NOMO-1 treated with DMSO at 0.1 percent for 48 hours (cell line): ENCODE results near the gene AHCTF1.
A peak's percentile ranks its signal among the peaks of the same experiment; 100 is the strongest.

Experiments used
- DNase-seq: peaks from one replicate; lab custom pipeline; 2025; ENCODE audit not compliant: unreplicated experiment; lab: John Stamatoyannopoulos, UW

Gene AHCTF1

DNA sequence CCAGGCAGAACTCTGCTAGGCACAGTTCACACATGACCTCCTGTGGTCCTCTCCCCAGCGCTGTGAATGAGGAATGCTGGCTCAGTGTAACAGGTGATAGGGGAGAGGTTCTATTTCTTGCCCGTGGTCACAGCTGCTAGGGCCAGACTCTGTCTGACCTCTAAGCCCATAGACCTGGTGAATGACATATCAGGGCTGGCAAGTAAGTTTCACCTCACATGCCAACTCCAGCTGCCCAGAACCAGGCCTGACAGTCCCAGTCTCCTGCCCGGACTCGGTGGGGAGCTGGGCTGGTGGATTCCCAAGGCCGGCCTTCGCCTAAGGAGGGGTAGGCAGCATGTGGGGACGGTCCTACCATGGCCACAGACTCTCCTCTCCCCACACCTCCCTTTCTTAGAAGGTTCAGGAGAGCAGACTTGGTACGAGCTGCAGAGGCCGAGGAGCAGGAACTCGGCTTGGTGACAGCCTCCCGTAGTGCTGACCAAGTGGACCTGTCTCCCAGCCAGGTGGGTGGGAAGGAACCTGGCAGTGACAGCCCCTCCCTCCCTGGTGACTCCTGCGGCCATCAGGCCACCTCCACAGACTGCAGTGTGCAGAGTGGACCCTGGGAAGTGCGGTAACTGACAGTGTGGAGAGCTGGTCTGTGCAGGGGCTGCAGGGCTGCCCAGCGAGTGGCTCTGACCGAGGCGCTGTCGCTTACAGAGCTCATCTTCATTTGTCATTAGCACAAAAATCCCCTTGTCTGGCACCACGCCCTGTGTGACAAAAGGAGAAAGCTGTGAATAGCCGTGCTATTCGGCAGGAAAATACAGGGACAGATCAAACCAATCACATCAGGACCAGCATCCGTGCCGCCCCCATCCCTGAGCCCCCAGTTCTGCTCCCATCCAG, 132.9 kb downstream of the AHCTF1 start:
- DNase-seq = no peak

DNA sequence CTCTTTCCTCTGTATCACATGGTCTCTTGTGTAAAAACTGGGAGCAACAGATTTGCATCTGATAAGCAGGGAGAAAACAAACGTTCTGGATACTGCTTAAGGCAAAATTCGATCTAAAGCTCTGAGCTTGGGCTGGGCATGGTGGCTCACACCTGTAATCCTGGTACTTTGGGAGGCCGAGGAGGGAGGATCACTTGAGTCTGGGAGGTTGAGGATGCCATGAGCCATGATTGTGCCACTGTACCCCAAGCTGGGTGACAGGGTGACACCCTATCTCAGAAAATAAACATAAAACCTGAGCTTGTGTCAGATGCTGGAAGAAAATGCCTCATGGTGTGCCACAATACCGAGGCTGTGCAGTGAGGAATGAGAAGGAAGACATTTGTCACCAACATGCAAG, 133.6 kb downstream of the AHCTF1 start:
- no peak for DNase-seq

DNA sequence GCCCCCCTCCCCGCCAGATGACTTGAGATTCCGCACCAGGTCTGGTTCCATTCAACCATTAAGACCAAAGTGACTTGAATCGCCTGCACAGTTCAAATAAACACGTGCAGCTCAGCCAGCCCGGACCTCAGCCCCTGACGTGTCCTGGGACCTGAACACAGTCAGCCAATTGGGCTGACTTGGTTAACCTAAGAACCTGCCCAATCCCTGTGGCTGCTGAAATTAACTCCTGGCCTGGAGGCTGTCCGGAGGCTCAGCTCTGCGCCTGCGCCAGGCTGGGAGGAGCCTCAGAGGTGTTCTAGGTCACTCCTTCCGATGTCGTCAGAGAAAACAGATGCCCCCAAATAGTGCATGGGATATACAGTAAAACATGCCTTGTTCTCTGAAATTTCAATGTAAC, 134.2 kb downstream of the AHCTF1 start:
- DNase-seq = no peak

DNA sequence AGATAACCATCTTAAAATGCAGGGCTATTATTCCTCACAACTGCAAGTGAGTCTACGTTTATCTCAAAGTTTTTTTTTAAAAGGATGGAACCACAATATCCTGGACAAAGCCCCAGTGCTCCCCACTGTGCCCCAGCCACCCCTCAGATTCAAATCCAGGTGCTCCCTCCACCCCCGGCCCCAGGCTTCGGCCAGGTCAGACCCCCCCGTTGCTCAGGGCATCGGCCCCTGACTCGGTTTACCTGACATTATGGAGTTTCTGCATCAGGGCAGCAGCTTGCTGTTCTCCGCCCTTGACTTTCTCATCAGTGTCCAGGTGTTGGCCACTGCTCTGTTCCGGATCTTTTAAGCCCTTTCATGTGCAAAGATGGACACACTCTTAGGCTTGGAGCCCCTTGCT, 134.6 kb downstream of the AHCTF1 start:
- no peak for DNase-seq

DNA sequence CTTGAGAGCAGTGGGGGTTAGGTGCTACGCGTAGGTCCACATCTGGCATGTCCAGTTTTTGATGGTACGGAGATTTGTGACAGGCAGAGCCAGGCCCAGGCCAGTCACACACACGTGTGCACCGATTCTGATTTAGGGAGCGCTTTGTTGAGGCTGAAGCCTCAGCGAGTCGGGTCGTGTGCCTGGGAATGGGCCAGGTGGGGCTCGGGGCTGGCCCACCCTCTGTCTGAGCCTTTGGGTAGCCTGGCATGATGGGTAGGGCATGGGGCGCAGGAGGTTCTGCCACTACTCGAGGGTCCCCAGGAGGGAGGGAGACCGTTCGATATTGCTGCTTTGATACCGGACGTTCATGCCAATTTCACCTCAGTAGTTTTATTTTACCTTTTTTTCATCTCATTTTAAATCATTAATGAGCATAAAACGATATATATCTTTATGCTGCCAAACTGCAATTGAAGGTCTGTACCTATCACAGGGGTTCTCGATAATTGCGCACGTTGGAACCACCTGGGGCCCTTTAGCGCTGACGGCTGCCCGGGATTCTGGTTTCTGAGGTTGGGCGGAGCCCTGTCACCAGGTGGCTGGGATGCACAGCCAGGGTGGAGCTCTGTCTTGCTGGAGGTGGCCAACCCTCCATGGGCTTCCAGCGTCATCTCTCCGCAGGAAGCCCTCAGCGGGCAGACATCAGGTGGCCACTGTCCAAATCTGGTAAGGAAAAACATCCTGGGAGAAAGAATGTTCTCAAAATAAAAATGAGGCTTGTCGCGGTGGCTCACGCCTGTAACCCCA, 135.6 kb downstream of the AHCTF1 start:
- no peak for DNase-seq

DNA sequence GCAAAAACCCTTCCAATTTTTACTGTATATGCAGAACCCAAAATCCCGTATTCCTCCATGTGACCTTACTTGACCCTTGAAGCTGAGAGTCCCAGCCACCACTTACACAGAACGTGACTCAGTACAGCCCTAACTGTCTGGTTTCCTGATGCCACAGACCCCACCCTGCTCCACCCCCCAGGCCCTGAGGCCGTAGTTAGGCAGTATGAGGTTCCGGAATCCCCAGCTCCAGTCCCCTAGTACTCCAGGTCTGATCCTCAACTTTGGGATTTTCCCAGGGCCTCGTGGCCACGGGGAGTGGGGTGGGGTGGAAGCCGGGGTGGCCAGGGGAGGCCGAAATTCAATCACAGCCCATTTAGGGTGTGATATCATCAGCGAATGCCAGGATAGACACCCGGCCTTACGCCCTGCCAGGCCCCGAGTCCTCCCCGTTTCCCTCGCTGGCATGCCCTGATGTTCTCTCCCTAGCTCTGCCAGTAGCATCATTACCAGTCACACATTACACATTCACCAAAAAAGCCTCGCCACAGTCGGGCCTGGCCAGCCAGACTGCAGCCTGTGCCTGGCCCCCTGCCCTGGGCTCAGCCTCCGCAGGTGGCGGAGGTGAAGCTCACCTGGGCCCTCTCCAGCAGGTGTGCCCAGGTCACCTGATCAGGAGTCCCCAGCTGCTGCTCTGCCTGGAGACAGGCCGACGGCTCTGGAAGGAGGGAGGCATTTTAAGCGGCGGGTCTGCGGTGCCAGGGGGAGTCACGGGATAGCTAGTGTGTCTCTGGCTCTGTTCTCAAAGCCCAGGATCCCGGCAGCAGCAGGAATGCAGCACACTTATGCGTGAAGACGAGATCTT, 136.7 kb downstream of the AHCTF1 start:
- peak; percentile 16 for DNase-seq

DNA sequence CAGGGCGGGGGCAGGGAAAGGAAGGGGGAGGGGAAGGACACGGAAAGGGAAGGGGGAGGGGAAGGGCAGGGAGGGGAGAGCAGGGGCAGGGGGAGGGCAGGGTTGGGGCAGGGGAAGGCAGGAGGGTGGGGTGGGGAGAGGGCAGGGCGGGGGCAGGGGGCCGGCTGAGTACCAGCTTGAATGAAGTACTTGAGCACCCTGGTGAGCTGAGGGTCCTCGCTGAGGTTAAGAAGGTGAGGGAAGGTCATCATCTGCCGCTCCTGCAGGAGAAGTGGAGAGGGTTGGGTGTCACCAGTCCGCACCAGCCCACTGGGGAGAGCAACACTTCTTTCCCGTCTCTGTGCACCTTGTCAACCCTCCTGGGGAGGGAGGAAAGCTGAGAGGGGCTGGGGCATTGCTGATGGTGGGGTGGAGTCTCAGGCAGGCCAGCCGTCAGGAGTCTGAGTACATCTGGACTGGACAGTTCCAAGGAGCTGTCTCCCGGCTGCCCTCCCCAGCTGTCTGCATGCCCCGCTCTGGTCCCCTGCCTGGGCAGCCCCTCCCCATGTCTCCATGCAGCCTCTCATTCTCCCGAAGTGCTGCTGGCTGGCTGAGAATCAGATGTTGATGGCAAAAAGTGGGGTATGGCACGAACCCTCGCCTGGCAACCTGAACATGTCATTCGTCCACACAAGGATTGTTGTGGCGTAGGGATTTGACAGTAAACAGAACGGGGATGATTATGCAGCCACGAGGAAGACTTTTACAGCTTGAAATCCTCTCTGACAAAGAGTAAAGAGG, 137.5 kb downstream of the AHCTF1 start:
- DNase-seq = no peak

DNA sequence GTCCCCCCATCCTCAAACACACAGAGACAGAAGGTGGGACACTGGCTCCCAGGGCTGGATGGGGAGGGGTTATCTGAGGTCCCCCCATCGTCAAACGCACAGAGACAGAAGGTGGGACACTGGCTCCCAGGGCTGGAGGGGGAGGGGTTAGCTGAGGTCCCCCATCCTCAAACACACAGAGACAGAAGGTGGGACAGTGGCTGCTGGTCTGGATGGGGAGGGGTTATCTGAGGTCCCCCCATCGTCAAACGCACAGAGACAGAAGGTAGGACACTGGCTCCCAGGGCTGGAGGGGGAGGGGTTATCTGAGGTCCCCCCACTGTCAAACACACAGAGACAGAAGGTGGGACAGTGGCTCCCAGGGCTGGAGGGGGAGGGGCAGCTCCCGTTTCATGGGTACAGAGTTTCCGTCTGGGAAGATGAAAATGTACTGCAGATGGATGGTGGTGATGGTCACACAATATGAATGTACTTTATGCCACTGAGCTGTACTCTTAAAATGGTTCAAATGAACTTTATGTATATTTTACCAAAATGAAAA, 138.3 kb downstream of the AHCTF1 start:
- DNase-seq = no peak

DNA sequence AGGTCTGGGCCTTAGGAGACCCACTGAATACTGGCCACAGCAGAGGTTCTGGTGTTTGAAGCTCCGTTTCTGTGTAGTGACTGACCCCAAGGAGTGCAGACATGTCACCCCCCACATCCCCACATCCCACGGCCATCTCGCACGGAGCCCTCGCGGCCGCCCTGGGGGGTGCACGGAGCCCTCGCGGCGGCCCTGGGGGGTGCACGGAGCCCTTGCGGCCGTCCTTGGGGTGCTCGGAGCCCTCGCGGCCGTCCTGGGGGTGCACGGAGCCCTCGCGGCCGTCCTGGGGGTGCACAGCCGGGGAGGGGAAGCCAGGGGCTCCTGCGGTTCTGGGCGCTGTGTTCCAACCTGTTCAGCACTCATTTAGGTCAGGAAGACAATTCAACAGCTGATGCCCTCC, 139.1 kb downstream of the AHCTF1 start:
- DNase-seq = no peak

DNA sequence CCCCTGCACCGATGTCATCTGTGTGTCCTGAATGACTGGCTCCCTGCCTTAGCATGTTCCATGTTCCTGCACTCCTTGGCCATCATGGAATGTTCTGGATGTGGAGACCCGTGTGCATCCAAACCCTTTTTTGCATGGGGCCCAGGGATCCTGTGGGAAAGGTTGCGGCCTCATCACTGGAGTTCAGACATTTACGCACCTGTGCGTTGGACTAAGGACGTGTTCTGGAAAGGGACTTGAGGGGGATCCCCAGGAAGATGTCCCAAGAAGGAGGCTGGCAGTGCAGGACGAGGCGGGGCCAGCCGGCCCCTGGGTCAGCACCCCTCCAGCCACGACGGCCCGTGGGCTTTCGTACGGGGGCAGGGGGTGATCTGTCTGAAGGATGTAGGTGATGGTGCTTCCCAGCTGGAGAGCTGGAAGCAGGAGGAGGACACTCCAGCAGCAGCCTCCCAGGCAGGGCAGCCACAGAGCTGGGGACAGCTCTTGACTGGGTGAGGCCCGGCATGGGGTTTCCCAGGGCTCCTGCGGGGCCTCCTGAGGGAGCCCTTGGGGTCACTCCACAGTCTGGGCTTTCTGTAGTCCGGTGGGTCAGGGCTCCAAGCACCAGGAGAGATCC, 140.3 kb downstream of the AHCTF1 start:
- no peak for DNase-seq

DNA sequence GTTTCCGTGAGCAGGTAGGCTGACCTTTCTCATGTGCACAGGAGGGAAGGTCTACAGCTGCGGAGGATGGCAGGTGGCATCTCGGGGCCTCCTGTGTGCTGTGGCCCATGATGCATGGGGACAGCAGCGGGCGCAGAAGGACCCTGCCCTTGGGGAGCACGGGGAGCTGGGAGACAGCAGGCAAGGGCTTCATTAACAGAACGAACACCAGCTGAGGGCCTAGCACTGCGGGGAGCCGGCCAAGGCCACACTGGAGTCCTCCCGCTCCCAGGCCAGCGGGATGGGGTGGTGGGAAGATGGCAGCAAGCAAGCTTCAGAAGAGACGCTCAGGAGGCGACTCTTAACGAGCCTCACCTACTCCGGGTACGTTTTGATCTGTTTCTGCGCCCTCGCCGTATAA, 140.9 kb downstream of the AHCTF1 start:
- DNase-seq = no peak

DNA sequence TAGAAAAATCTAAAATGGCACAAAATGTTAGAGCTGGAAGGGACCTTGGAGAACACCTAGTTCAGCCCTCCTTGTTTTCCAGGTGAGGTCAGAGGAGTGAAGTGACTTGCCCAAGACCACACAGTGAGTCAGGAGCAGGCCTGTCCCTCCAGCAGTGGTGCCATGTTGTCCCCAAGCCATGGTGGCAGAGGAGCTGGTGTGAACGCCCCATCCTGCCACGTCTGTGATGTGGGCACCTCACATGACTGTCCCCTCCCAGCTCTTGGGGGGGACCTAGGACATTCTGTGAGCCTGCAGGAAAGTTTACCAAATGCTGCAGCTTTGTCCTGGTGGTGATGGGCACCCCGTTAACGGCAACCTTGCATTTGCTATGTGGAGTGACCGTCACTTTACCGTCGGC, 141.4 kb downstream of the AHCTF1 start:
- DNase-seq = no peak

DNA sequence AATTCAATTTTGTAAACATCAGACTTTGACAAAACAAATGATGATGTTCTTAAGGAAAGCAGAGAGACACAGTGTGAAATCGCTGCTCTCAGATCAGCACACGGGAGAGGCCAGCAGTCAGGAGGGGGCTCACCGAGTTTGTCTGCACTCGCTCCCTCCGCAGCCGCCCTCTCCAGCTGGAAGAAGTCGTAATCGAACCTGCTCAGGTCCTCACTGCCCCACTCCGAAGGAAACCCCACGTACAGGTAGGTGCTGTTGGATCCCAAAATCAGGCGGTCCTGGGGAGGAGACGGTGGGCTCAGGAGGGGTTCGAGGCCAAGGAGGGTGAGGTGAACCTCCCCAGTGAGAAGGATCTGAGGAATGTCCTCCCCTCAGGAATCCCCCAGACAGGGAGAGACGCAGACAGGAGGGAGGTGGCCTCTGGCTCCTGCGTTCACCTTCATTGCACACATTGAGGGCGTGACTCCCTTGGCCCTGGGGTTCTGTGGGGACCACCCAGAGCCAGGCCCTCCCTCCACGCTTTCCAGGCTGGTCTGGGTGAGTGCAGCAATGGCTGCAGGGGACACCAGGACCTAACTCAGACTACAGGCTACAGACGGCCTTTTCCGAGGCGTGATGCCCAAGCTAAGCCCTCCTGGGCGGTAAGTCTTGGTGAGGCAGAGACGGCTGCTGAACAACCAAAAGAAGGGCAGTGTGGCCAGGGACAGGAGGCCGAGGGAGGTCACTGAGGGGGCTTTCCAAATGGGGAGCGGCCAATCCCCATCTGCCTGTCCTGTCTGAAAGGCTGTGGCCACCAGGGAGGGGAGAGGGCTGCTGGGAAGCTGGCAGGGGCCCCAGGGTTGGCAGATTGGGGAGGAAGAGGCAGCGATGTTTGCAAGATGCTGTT, 142.1 kb downstream of the AHCTF1 start:
- no peak for DNase-seq
